ENCODE data around the gene PLPP1. TPM values are rescaled to one million over a fixed set of nuclear protein-coding genes. Genes with fewer than 3 reads are reported as not detected.

PLPP1 gene
- total RNA-seq, 1 donor from 2014 or later: 17.4 TPM

GRCh38 chr5:55577353-55578060, 42.7 kb upstream of the PLPP1 start:
- Mint-ChIP-seq H3K27me3 (ENCODE audit: unreplicated experiment) (no peaks in the 10 kb centered on the region), H3K9me3 (ENCODE audit: unreplicated experiment) (no peaks in the 10 kb centered on the region), H3K4me3 (ENCODE audit: unreplicated experiment) (no peak overlapping the region), H3K4me1 (ENCODE audit: low read depth, unreplicated experiment) (no peaks in the 10 kb centered on the region), H3K27ac (ENCODE audit: unreplicated experiment) (no peak overlapping the region), H3K36me3 (ENCODE audit: unreplicated experiment) (no peaks in the 10 kb centered on the region)
- no peak for TF ChIP-seq CTCF (IDR thresholded peaks at IDR 0.05; ENCODE audit: partially characterized antibody, unreplicated experiment)
- no peak for DNase-seq

- DNase-seq: no peak
- Mint-ChIP-seq H3K9me3 (ENCODE audit: unreplicated experiment) (no peaks in the 10 kb centered on the region), H3K36me3 (ENCODE audit: unreplicated experiment) (no peaks in the 10 kb centered on the region), H3K27me3 (ENCODE audit: unreplicated experiment) (no peaks in the 10 kb centered on the region), H3K4me1 (ENCODE audit: low read depth, unreplicated experiment) (no peaks in the 10 kb centered on the region), H3K4me3 (ENCODE audit: unreplicated experiment) (no peak overlapping the region), H3K27ac (ENCODE audit: unreplicated experiment) (no peak overlapping the region)
- TF ChIP-seq CTCF (IDR thresholded peaks at IDR 0.05; ENCODE audit: partially characterized antibody, unreplicated experiment): no peak
These were observed 41.9 kb upstream of the PLPP1 start for GRCh38 chr5:55576661-55577060.

- no peak for TF ChIP-seq CTCF (IDR thresholded peaks at IDR 0.05; ENCODE audit: partially characterized antibody, unreplicated experiment)
These were observed 41.2 kb upstream of the PLPP1 start for GRCh38 chr5:55575815-55576583.

GRCh38 chr5:55572600-55572999, 37.8 kb upstream of the PLPP1 start:
- DNase-seq: no peak
- no peak for TF ChIP-seq CTCF (IDR thresholded peaks at IDR 0.05; ENCODE audit: partially characterized antibody, unreplicated experiment)
- Mint-ChIP-seq H3K27me3 (ENCODE audit: unreplicated experiment) (peaks cover 3% of the 10 kb centered on the region), H3K4me3 (ENCODE audit: unreplicated experiment) (no peak overlapping the region), H3K36me3 (ENCODE audit: unreplicated experiment) (no peaks in the 10 kb centered on the region), H3K4me1 (ENCODE audit: low read depth, unreplicated experiment) (peaks cover 9% of the 10 kb centered on the region), H3K9me3 (ENCODE audit: unreplicated experiment) (peaks cover 2% of the 10 kb centered on the region), H3K27ac (ENCODE audit: unreplicated experiment) (no peak overlapping the region)

More at GRCh38 chr5:55575815-55576583, 41.2 kb upstream of the PLPP1 start:
- no peaks in the 10 kb centered on the region for H3K36me3 Mint-ChIP-seq (ENCODE audit: unreplicated experiment)
- no peak overlapping the region for H3K4me3 Mint-ChIP-seq (ENCODE audit: unreplicated experiment)
- H3K9me3 Mint-ChIP-seq (ENCODE audit: unreplicated experiment): no peaks in the 10 kb centered on the region
- no peak for DNase-seq
- no peaks in the 10 kb centered on the region for H3K4me1 Mint-ChIP-seq (ENCODE audit: low read depth, unreplicated experiment)
- H3K27ac Mint-ChIP-seq (ENCODE audit: unreplicated experiment): no peak overlapping the region
- no peaks in the 10 kb centered on the region for H3K27me3 Mint-ChIP-seq (ENCODE audit: unreplicated experiment)

- Mint-ChIP-seq H3K4me3 (ENCODE audit: unreplicated experiment) (no peak overlapping the region), H3K27ac (ENCODE audit: unreplicated experiment) (no peak overlapping the region), H3K27me3 (ENCODE audit: unreplicated experiment) (peaks cover 3% of the 10 kb centered on the region)
These were observed 37.3 kb upstream of the PLPP1 start for GRCh38 chr5:55572020-55572419.

More at GRCh38 chr5:55572020-55572419, 37.3 kb upstream of the PLPP1 start:
- TF ChIP-seq CTCF (IDR thresholded peaks at IDR 0.05; ENCODE audit: partially characterized antibody, unreplicated experiment): no peak
- Mint-ChIP-seq H3K4me1 (ENCODE audit: low read depth, unreplicated experiment) (peaks cover 9% of the 10 kb centered on the region), H3K36me3 (ENCODE audit: unreplicated experiment) (no peaks in the 10 kb centered on the region), H3K9me3 (ENCODE audit: unreplicated experiment) (peaks cover 2% of the 10 kb centered on the region)
- DNase-seq: no peak

All from glutamatergic neuron (in vitro differentiated cells).